K562 (cell line): ENCODE data around the gene KAT7. TPM values are rescaled to one million over a fixed set of nuclear protein-coding genes. Genes with fewer than 3 reads are reported as not detected.

Experiments used
- ARID1B ChIP-seq: fragments of 450-650 bp; IDR thresholded peaks from 2 replicates; pipeline ENCODE4 v1.6.1; 2016; ENCODE audit warnings: antibody characterized with exemption, mild to moderate bottlenecking, inconsistent platforms
- ATF7 ChIP-seq: fragments of 450-650 bp; IDR thresholded peaks from 2 replicates; pipeline ENCODE4 v1.7.1; 2014; ENCODE audit warnings: mild to moderate bottlenecking, moderate library complexity
- CBFA2T2 ChIP-seq: fragments of 450-650 bp; conservative IDR thresholded peaks from 2 replicates; pipeline ENCODE4 v1.6.1; 2017; ENCODE audit warnings: mild to moderate bottlenecking
- CEBPG ChIP-seq, 3 experiments: fragments of 200-800 bp in 1 of 3; sonication (Bioruptor generic) in 1 of 3; sonication (generic) in 1 of 3; formaldehyde crosslinking in 1 of 3; IDR thresholded peaks in 2 of 3; conservative IDR thresholded peaks in 1 of 3; 2 replicates each; pipeline versions ENCODE4 v1.6.1 to v1.8.0; 2016 to 2022; ENCODE audit warnings: missing compliant biosample characterization in 2 of 3, missing genetic modification characterization in 2 of 3, mild to moderate bottlenecking in 1 of 3, missing genetic modification reagents in 1 of 3
- FOSL1 ChIP-seq: fragments of 200-800 bp; sonication (Bioruptor generic); conservative IDR thresholded peaks from 2 replicates; pipeline ENCODE4 v1.6.1; 2016; ENCODE audit warnings: missing genetic modification characterization, missing compliant biosample characterization
- GTF2E2 ChIP-seq: fragments of 200-800 bp; sonication (Bioruptor generic); IDR thresholded peaks from 2 replicates; pipeline ENCODE4 v1.6.1; 2016; ENCODE audit warnings: missing genetic modification characterization, missing compliant biosample characterization
- JUND ChIP-seq, 2 experiments: IDR thresholded peaks; 2 replicates in 1 of 2; 3 replicates in 1 of 2; pipeline ENCODE4 v1.6.1; 2011; ENCODE audit warnings: borderline replicate concordance in 2 of 2, low read depth in 2 of 2, low read length in 2 of 2, improper control_type of control experiment in 1 of 2, missing biosample characterization in 1 of 2, missing genetic modification characterization in 1 of 2, missing genetic modification reagents in 1 of 2
- L3MBTL2 ChIP-seq: fragments of 450-650 bp; IDR thresholded peaks from 2 replicates; pipeline ENCODE4 v1.6.1; 2016; ENCODE audit warnings: mild to moderate bottlenecking, moderate library complexity
- NCOA6 ChIP-seq: fragments of 450-650 bp; IDR thresholded peaks from 2 replicates; pipeline ENCODE4 v1.6.1; 2017; ENCODE audit warnings: mild to moderate bottlenecking
- NFXL1 ChIP-seq: fragments of 450-650 bp; formaldehyde crosslinking; IDR thresholded peaks from 2 replicates; pipeline ENCODE4 v1.4.0; 2021; ENCODE audit warnings: mild to moderate bottlenecking
- NR4A1 ChIP-seq, 2 experiments: fragments of 250-450 bp in 1 of 2; fragments of 450-650 bp in 1 of 2; sonication (Bioruptor Pico) in 1 of 2; IDR thresholded peaks; 2 replicates each; pipeline versions ENCODE4 v1.4.0 to v1.6.1; 2016 to 2020; ENCODE audit warnings: mild to moderate bottlenecking in 2 of 2, missing compliant biosample characterization in 1 of 2, missing genetic modification characterization in 1 of 2, moderate library complexity in 1 of 2
- PHF8 ChIP-seq: fragments of 200-600 bp; sonication (generic); IDR thresholded peaks from 2 replicates; pipeline ENCODE4 v1.6.1; 2012; ENCODE audit warnings: mixed run types, mild to moderate bottlenecking, inconsistent platforms, low read length, moderate library complexity, borderline replicate concordance
- PTRF ChIP-seq: fragments of 450-650 bp; IDR thresholded peaks from 2 replicates; pipeline ENCODE4 v1.6.1; 2016; ENCODE audit warnings: mild to moderate bottlenecking, missing genetic modification characterization, missing compliant biosample characterization
- RAD21 ChIP-seq, 2 experiments: fragments of 250-450 bp in 1 of 2; fragments of 450-650 bp in 1 of 2; sonication (Bioruptor Pico) in 1 of 2; formaldehyde crosslinking in 1 of 2; IDR thresholded peaks in 1 of 2; conservative IDR thresholded peaks in 1 of 2; 2 replicates each; pipeline versions ENCODE4 v1.4.0 to v1.8.0; 2020 to 2022; ENCODE audit warnings: mild to moderate bottlenecking in 2 of 2, moderate library complexity in 1 of 2
- RBBP5 ChIP-seq: fragments of 200-600 bp; sonication (generic); IDR thresholded peaks from 2 replicates; pipeline ENCODE4 v1.6.1; 2012; ENCODE audit warnings: borderline replicate concordance, mild to moderate bottlenecking, low read length, control low read depth, inconsistent platforms; ENCODE audit not compliant: insufficient read depth, poor library complexity, severe bottlenecking
- RCOR1 ChIP-seq, 2 experiments: IDR thresholded peaks; 2 replicates each; pipeline ENCODE4 v1.6.1; 2012; ENCODE audit warnings: low read depth in 2 of 2, low read length in 2 of 2, borderline replicate concordance in 1 of 2, improper control_type of control experiment in 1 of 2
- RUNX1 ChIP-seq: sonication (generic); IDR thresholded peaks from 2 replicates; pipeline ENCODE4 v1.6.1; 2016; ENCODE audit warnings: antibody characterized with exemption, low read depth
- SMARCE1 ChIP-seq: fragments of 450-650 bp; IDR thresholded peaks from 2 replicates; pipeline ENCODE4 v1.7.1; 2016; ENCODE audit warnings: mild to moderate bottlenecking
- TOE1 ChIP-seq, 2 experiments: fragments of 450-650 bp in 1 of 2; sonication (generic) in 1 of 2; formaldehyde crosslinking in 1 of 2; IDR thresholded peaks; 2 replicates each; pipeline versions ENCODE4 v1.7.1 to v1.8.0; 2016 to 2022; ENCODE audit warnings: borderline replicate concordance in 2 of 2, mild to moderate bottlenecking in 2 of 2, antibody characterized with exemption in 1 of 2, inconsistent platforms in 1 of 2, low read depth in 1 of 2, missing genetic modification reagents in 1 of 2, moderate library complexity in 1 of 2
- ZNF146 ChIP-seq: IDR thresholded peaks from one replicate; pipeline ENCODE4 v1.6.1; 2018; ENCODE audit warnings: missing compliant biosample characterization; ENCODE audit not compliant: unreplicated experiment
- ZNF174 ChIP-seq: fragments of 250-450 bp; sonication (Bioruptor Pico); IDR thresholded peaks from 2 replicates; pipeline ENCODE4 v1.4.0; 2020; ENCODE audit warnings: mild to moderate bottlenecking
- ZNF3 ChIP-seq: fragments of 250-450 bp; sonication (Bioruptor Pico); IDR thresholded peaks from 2 replicates; pipeline ENCODE4 v1.5.0; 2021; ENCODE audit warnings: mild to moderate bottlenecking, moderate library complexity
- polyA plus RNA-seq, 8 experiments: library from polyadenylated mRNA; depleted of rRNA in 4 of 8; stranded (reverse) in 5 of 8; unstranded in 3 of 8; fragments of >200 nt; fragmentation: Nextera tagmentation in 2 of 8; fragmentation: Illumina TruSeq in 1 of 8; extraction: Ambion mirVana in 2 of 8; extraction: Trizol in 1 of 8; gene quantifications; 2 replicates each; pipeline versions ENCODE4 v1.2.1 to v1.2.3, GENCODE V29; 2011 to 2014; ENCODE audit warnings: inconsistent platforms in 1 of 8, missing spikeins in 1 of 8
- total RNA-seq, 7 experiments: library from RNA; depleted of rRNA in 6 of 7; stranded (reverse); fragments of >200 nt in 6 of 7; fragmentation: Illumina TruSeq in 2 of 7; extraction: Trizol in 2 of 7; gene quantifications; 2 replicates each; pipeline versions ENCODE4 v1.2.1 to v1.2.3, GENCODE V29; 2011 to 2021; ENCODE audit warnings: low replicate concordance in 1 of 7
- TF ChIP-seq, protein P1 (sequence below): fragments of 450-650 bp; formaldehyde crosslinking; IDR thresholded peaks from 2 replicates; pipeline ENCODE4 v1.4.0; 2022; ENCODE audit warnings: missing genetic modification characterization
- TF ChIP-seq, protein P2 (sequence below): fragments of 450-650 bp; formaldehyde crosslinking; IDR thresholded peaks from 2 replicates; pipeline ENCODE4 v1.4.0; 2020; ENCODE audit warnings: mild to moderate bottlenecking, moderate library complexity

Gene KAT7
- total and polyA plus RNA-seq, 9 of the 15 experiments (the other 6 are each of a cell fraction or from before 2014, with no cell fraction given), result 10.8 to 57.3 (median 34.8) TPM

DNA sequence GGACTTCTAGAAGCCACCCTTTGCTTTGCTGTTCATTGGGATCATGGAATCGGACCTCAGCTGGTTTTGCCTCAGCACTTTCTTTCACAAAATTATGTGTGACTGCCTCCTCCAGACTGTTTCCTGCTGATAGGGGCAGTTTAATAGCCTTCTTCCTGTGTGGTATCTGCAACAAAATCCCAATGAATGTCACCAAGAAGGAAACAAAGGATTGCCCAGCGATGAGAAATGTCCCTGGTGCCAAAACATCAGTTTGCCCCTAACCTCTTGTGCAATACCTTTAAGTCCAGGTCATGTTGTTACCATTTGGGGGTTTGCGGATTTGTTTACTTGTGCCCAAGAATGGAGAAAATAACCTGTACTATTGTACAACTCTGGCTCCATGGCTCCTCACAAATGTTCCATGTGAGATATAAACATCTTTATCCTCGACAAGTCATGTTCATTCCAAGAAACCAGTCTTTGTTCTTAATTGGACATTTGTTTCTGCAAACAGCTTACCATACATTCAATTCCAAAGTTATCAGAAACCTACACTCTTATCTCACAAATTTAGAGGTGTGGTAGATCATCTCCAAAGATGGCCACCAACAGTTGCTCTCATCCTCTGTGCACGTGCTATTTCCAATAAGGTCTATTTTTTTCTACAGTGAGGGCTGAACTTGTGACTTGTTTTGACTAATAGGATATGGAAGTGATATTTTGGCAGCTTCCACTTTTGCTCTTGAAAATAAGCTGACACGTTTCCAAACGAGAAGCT is 44.5 kb downstream of the KAT7 start (continued):
- TF ChIP-seq TOE1 (IDR thresholded peaks at IDR 0.05; ENCODE audit: borderline replicate concordance) (0 out of 2 replicates have a peak, but pooled peaks have one; percentile 40), TOE1 (CRISPR knock-in tag; IDR thresholded peaks at IDR 0.05; ENCODE audit: borderline replicate concordance, low read depth) (no peak), CEBPG (CRISPR knock-in tag; IDR thresholded peaks at IDR 0.05) (peak; percentile 76), CEBPG (tag; conservative IDR thresholded peaks at IDR 0.05 in 1 of 2, IDR thresholded peaks at IDR 0.05 in 1 of 2) (peak; percentile 84 to 98), SMARCE1 (peak; percentile 61; the same call in 1 of the 2 replicates), PTRF (no peak), PHF8 (no peak), GTF2E2 (tag) (0 out of 2 replicates have a peak, but pooled peaks have one; percentile 52), NCOA6 (no peak), ZNF146 (CRISPR knock-in tag) (no peak), CBFA2T2 (peak; percentile 64), FOSL1 (tag) (no peak; the same call in 1 of the 2 replicates), ZNF3 (CRISPR knock-in tag) (no peak), ATF7 (no peak), NR4A1 (CRISPR knock-in tag; IDR thresholded peaks at IDR 0.05) (no peak), NR4A1 (tag; IDR thresholded peaks at IDR 0.05) (no peak), RBBP5 (no peak), ZNF174 (CRISPR knock-in tag) (no peak), NFXL1 (no peak), RCOR1 (IDR thresholded peaks at IDR 0.05; ENCODE audit: borderline replicate concordance in 1 of 2, low read depth in 2 of 2, low read length in 2 of 2) (peak in 1 of 2 experiments; percentile 82; a peak in 2 of 4 replicates), L3MBTL2 (peak; percentile 70; the same call in 1 of the 2 replicates), ARID1B (peak; percentile 89), RUNX1 (no peak), JUND (IDR thresholded peaks at IDR 0.05; ENCODE audit: borderline replicate concordance, low read depth, low read length) (peak; percentile 49), JUND (tag; IDR thresholded peaks at IDR 0.05; ENCODE audit: borderline replicate concordance, low read depth, low read length) (no peak; the same call in 2 of the 3 replicates), RAD21 (CRISPR knock-in tag; conservative IDR thresholded peaks at IDR 0.05 in 1 of 2, IDR thresholded peaks at IDR 0.05 in 1 of 2) (peak in 1 of 2 experiments; percentile 10; a peak in 2 of 4 replicates)
- TF ChIP-seq, protein P1, sequence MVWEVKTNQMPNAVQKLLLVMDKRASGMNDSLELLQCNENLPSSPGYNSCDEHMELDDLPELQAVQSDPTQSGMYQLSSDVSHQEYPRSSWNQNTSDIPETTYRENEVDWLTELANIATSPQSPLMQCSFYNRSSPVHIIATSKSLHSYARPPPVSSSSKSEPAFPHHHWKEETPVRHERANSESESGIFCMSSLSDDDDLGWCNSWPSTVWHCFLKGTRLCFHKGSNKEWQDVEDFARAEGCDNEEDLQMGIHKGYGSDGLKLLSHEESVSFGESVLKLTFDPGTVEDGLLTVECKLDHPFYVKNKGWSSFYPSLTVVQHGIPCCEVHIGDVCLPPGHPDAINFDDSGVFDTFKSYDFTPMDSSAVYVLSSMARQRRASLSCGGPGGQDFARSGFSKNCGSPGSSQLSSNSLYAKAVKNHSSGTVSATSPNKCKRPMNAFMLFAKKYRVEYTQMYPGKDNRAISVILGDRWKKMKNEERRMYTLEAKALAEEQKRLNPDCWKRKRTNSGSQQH, result 0 out of 2 replicates have a peak, but pooled peaks have one; percentile 14
- TF ChIP-seq, protein P2, sequence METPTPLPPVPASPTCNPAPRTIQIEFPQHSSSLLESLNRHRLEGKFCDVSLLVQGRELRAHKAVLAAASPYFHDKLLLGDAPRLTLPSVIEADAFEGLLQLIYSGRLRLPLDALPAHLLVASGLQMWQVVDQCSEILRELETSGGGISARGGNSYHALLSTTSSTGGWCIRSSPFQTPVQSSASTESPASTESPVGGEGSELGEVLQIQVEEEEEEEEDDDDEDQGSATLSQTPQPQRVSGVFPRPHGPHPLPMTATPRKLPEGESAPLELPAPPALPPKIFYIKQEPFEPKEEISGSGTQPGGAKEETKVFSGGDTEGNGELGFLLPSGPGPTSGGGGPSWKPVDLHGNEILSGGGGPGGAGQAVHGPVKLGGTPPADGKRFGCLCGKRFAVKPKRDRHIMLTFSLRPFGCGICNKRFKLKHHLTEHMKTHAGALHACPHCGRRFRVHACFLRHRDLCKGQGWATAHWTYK (CRISPR knock-in tag), result no peak
